Bronchial epithelial cell (primary cell): ENCODE measurements around the gene GPR26. TPM values are rescaled to one million over a fixed set of nuclear protein-coding genes. Genes with fewer than 3 reads are reported as not detected.

Experiments used
- DNase-seq: peaks from one replicate; pipeline ENCODE4 v3.0.0-alpha.2; 2010; ENCODE audit warnings: low read depth
- FAIRE-seq: peaks from 2 replicates; lab custom pipeline; 2011; peaks lifted over from hg19 to GRCh38; lab: Jason Lieb, UNC
- H3K27me3 ChIP-seq: 2 replicates; pipeline ENCODE4 v1.5.1; 2011; ENCODE audit warnings: low read length; ENCODE audit not compliant: control insufficient read depth, insufficient read depth
- H3K36me3 ChIP-seq: 2 replicates; pipeline ENCODE4 v1.5.1; 2011; ENCODE audit warnings: low read length; ENCODE audit not compliant: control insufficient read depth, insufficient read depth
- H3K4me3 ChIP-seq: 2 replicates; pipeline ENCODE4 v1.5.1; 2011; ENCODE audit warnings: mild to moderate bottlenecking, low read depth, low read length, control low read depth
- total RNA-seq: library from RNA; depleted of rRNA; stranded (reverse); fragments of >200 nt; gene quantifications from 2 replicates; pipeline ENCODE4 v1.2.1, GENCODE V29; 2014
- TF ChIP-seq, protein P1 (sequence below): IDR thresholded peaks from 2 replicates; pipeline ENCODE4 v1.5.1; 2011; ENCODE audit warnings: mild to moderate bottlenecking, moderate library complexity, low read length, control low read depth, inconsistent platforms; ENCODE audit not compliant: insufficient read depth, severe bottlenecking

The GPR26 gene
- total RNA-seq, 1 donor from 2014 or later, result not detected

DNA sequence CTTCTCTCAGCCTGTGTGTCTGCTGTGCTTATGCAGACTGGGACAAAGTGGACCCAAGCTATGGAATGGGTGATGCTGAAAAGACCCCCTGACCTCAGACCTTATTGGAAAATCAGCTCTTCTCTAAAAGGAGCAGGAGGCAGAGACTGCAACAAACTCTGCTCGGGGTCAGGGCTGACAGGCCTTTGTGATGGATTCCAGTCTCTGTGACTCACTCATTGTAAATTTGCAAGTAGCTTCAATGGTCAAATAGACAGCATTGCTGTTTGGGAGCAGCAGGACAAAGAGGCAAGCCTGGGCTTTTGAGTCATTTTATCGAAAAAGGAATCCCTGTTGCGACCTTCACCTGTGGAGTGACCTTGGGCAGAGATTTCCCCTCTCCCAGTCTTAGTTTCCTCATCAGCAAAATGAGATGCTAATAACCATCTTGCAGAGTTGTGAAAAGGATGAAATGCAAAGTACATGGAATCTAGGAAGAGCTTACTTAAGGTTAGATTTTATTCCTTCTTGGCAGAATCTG, 26.1 kb upstream of the GPR26 start:
- DNase-seq, result no peak
- Histone ChIP-seq H3K27me3 (no peaks in the 10 kb centered on the region), H3K36me3 (no peaks in the 10 kb centered on the region), H3K4me3 (no peak overlapping the region)
- FAIRE-seq, result no peak
- TF ChIP-seq, protein P1, sequence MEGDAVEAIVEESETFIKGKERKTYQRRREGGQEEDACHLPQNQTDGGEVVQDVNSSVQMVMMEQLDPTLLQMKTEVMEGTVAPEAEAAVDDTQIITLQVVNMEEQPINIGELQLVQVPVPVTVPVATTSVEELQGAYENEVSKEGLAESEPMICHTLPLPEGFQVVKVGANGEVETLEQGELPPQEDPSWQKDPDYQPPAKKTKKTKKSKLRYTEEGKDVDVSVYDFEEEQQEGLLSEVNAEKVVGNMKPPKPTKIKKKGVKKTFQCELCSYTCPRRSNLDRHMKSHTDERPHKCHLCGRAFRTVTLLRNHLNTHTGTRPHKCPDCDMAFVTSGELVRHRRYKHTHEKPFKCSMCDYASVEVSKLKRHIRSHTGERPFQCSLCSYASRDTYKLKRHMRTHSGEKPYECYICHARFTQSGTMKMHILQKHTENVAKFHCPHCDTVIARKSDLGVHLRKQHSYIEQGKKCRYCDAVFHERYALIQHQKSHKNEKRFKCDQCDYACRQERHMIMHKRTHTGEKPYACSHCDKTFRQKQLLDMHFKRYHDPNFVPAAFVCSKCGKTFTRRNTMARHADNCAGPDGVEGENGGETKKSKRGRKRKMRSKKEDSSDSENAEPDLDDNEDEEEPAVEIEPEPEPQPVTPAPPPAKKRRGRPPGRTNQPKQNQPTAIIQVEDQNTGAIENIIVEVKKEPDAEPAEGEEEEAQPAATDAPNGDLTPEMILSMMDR, result no peak

DNA sequence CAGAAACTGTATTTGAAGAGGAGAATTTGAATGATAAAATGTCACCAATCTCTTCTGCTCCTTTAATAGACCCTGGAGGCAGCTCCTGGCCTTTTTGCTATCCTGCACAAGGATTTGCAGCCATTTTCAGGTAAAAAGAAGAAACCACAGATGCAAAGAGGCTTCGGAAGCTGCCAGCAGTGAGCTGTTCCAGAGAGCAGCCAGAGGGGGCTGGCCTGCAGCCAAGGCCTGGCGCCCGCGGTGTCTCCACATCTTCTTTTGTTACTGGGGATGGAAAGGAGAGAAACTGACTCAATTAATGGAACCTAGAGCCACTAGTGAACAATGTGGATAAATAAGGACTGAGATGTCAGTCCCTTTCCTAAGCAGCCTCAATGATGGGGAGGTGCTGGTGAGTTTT, 23.9 kb upstream of the GPR26 start:
- Histone ChIP-seq H3K4me3 (no peak overlapping the region), H3K27me3 (no peaks in the 10 kb centered on the region), H3K36me3 (no peaks in the 10 kb centered on the region)
- TF ChIP-seq, protein P1, result no peak
- FAIRE-seq (no peak), DNase-seq (no peak)

DNA sequence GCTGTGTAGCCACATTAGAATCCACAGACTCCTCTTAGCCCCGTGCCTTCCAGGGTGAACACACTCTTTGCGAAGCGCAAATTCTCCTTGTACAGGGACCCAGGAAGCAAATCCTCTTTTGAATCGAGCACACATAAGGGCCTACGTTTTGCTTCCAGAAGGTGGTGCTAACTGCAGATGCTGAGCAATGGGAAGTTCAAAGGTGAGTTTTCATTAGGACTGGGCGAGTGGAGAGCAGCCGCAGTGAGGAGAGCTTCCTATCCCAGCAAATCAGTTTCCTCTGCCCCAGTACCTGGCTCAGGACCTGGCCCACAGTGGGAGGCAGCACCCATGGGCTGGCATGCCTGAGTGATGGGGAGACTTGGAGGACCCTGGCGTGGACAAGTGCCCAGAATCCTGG, 23.5 kb upstream of the GPR26 start:
- TF ChIP-seq, protein P1, result no peak
- DNase-seq, result no peak
- no peak overlapping the region for H3K4me3 ChIP-seq
- FAIRE-seq, result no peak
- H3K36me3 ChIP-seq, result no peaks in the 10 kb centered on the region
- H3K27me3 ChIP-seq, result no peaks in the 10 kb centered on the region

DNA sequence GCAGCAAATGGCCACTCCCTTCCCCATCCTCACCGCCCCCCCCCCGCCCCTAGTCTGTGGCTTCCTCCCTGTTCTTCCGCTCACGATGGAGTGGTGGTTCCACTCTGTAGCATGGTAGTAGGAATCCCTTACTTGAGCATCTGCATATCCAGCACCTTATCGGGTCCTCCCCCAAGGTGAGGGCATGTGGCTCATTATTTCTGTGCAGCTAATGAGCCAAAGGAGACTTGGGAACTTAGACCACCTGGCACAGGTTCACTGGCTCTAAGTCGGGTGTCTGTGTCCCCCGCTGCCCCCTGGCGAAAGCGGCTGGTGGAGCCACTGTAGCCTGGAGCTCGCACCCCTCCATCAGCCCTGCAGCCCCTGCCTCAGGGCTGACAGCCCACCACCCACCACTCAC, 22.8 kb upstream of the GPR26 start:
- TF ChIP-seq, protein P1, result no peak
- DNase-seq, result no peak
- FAIRE-seq, result no peak

DNA sequence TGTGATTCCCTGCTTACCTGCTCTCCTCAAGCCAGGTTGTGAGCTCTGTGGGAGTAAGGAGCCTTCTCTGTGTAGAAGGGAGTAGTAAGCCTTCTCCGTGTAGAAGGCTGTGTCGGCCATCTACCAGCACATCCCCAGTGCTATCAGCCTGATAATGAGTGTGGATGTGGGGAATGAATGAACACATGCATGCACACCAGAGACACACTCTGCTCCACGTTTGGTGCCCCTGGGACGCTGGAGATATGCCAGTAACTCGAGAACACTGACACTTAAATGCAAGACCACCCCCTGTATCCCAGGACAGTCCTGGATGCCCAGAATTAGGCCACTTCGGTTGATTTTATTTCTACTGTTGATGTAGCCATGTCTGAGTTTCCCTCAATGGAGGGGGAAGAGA, 21.1 kb upstream of the GPR26 start:
- FAIRE-seq, result peak; percentile 52
- Histone ChIP-seq H3K4me3 (no peak overlapping the region), H3K27me3 (no peaks in the 10 kb centered on the region), H3K36me3 (no peaks in the 10 kb centered on the region)
- no peak for DNase-seq
- TF ChIP-seq, protein P1, result no peak

More for the DNA sequence above, 22.8 kb upstream of the GPR26 start:
- Histone ChIP-seq H3K27me3 (no peaks in the 10 kb centered on the region), H3K4me3 (no peak overlapping the region), H3K36me3 (no peaks in the 10 kb centered on the region)

GRCh38 chr10:123645615-123646014, 20.5 kb upstream of the GPR26 start:
- TF ChIP-seq, protein P1, result no peak
- no peaks in the 10 kb centered on the region for H3K27me3 ChIP-seq
- H3K36me3 ChIP-seq, result no peaks in the 10 kb centered on the region
- no peak overlapping the region for H3K4me3 ChIP-seq
- FAIRE-seq (no peak), DNase-seq (no peak)
